GM18861 (cell line): ENCODE results near the gene SH3GLB2.

ENCODE experiments used
- ATAC-seq: cut with Tn5 transposase; IDR thresholded peaks from one replicate; pipeline ENCODE4 v1.9.1; 2021; ENCODE audit not compliant: unreplicated experiment

Gene SH3GLB2

GRCh38 chr9:129028192-129028966 lies at the start of gene SH3GLB2:
SH3GLB2 (minus strand) TSS chr9:129028331; CDS start chr9:129028154, 177 bp downstream.
- peak; percentile 53 for ATAC-seq

GRCh38 chr9:129077236-129077635 lies 49.1 kb upstream of the SH3GLB2 start:
- no peak for ATAC-seq

- no peak for ATAC-seq
These were observed 48.5 kb upstream of the SH3GLB2 start for GRCh38 chr9:129076640-129077037.

- no peak for ATAC-seq
These were observed 48.0 kb upstream of the SH3GLB2 start for GRCh38 chr9:129075996-129076639.

- no peak for ATAC-seq
These were observed 46.0 kb upstream of the SH3GLB2 start for GRCh38 chr9:129074106-129074505.

- no peak for ATAC-seq
These were observed 45.3 kb upstream of the SH3GLB2 start for GRCh38 chr9:129073404-129073803.

- no peak for ATAC-seq
These were observed 44.0 kb upstream of the SH3GLB2 start for GRCh38 chr9:129072171-129072570.

- ATAC-seq: no peak
These were observed 43.5 kb upstream of the SH3GLB2 start for GRCh38 chr9:129071526-129072126.

GRCh38 chr9:129070696-129071525 lies 42.8 kb upstream of the SH3GLB2 start:
- ATAC-seq: no peak

GRCh38 chr9:129069862-129070641 lies 41.9 kb upstream of the SH3GLB2 start:
- ATAC-seq: no peak

- no peak for ATAC-seq
These were observed 41.1 kb upstream of the SH3GLB2 start for GRCh38 chr9:129068990-129069861.

- no peak for ATAC-seq
These were observed 40.0 kb upstream of the SH3GLB2 start for GRCh38 chr9:129068110-129068509.

GRCh38 chr9:129064499-129064908 lies 36.4 kb upstream of the SH3GLB2 start:
- ATAC-seq: no peak

GRCh38 chr9:129063061-129063460 lies 34.9 kb upstream of the SH3GLB2 start:
- no peak for ATAC-seq

GRCh38 chr9:129060991-129061390 lies 32.9 kb upstream of the SH3GLB2 start:
- ATAC-seq: no peak

- no peak for ATAC-seq
These were observed 32.0 kb upstream of the SH3GLB2 start for GRCh38 chr9:129059796-129060785.

GRCh38 chr9:129058965-129059795 lies 31.0 kb upstream of the SH3GLB2 start:
- no peak for ATAC-seq
